GM19328 (cell line): ENCODE results near the gene OR13A1.
A peak's percentile ranks its signal among the peaks of the same experiment; 100 is the strongest.
"Not testable (repeated sequence)": the region's sequence is repeated elsewhere in the genome, so short reads cannot be mapped to it uniquely, and the experiment has no call there.

ENCODE experiments used
- ATAC-seq: cut with Tn5 transposase; IDR thresholded peaks from one replicate; pipeline ENCODE4 v1.9.1; 2021; ENCODE audit warnings: mild to moderate bottlenecking, moderate library complexity; ENCODE audit not compliant: unreplicated experiment

The OR13A1 gene

GRCh38 chr10:45286980-45287379 is 28.4 kb downstream of the OR13A1 start:
- ATAC-seq, result no peak

- no peak for ATAC-seq
These were observed 33.3 kb downstream of the OR13A1 start for GRCh38 chr10:45282061-45282460.

- ATAC-seq, result no peak
These were observed 35.2 kb downstream of the OR13A1 start for GRCh38 chr10:45280113-45280760.

GRCh38 chr10:45279682-45280081 is 35.7 kb downstream of the OR13A1 start:
- ATAC-seq, result no peak

GRCh38 chr10:45278860-45279498 is 36.4 kb downstream of the OR13A1 start:
- no peak for ATAC-seq

- ATAC-seq, result not testable (repeated sequence)
These were observed 39.3 kb downstream of the OR13A1 start for GRCh38 chr10:45276146-45276545.

GRCh38 chr10:45274364-45274763 is 41.0 kb downstream of the OR13A1 start:
- ATAC-seq, result no peak

- not testable (repeated sequence) for ATAC-seq
These were observed 47.6 kb downstream of the OR13A1 start for GRCh38 chr10:45267777-45268176.

GRCh38 chr10:45265996-45266395 is 49.4 kb downstream of the OR13A1 start:
- ATAC-seq, result no peak

- no peak for ATAC-seq
These were observed 53.5 kb downstream of the OR13A1 start for GRCh38 chr10:45261946-45262345.

GRCh38 chr10:45261243-45261775 is 54.1 kb downstream of the OR13A1 start:
- no peak for ATAC-seq

- not testable (repeated sequence) for ATAC-seq
These were observed 54.8 kb downstream of the OR13A1 start for GRCh38 chr10:45260635-45261034.

- not testable (repeated sequence) for ATAC-seq
These were observed 55.5 kb downstream of the OR13A1 start for GRCh38 chr10:45259786-45260495.

GRCh38 chr10:45257600-45257999 is 57.8 kb downstream of the OR13A1 start:
- ATAC-seq, result no peak

- ATAC-seq, result no peak
These were observed 59.2 kb downstream of the OR13A1 start for GRCh38 chr10:45256246-45256645.

GRCh38 chr10:45255706-45256105 is 59.7 kb downstream of the OR13A1 start:
- no peak for ATAC-seq

- no peak for ATAC-seq
These were observed 60.5 kb downstream of the OR13A1 start for GRCh38 chr10:45254892-45255291.

- peak; percentile 56 for ATAC-seq
These were observed 62.1 kb downstream of the OR13A1 start for GRCh38 chr10:45253183-45253914.
